Mucosa of rectum (tissue), 2 donors: Measurements from ENCODE around the gene OR4L1.
"Not testable (repeated sequence)": the region's sequence is repeated elsewhere in the genome, so short reads cannot be mapped to it uniquely, and the experiment has no call there.

Experiments
- H3K27ac ChIP-seq, 2 donors: one replicate each; pipeline ENCODE4 v1.7.0; 2013; ENCODE audit warnings: inconsistent platforms in 2 of 2, low read depth in 2 of 2, low read length in 2 of 2
- H3K27me3 ChIP-seq, 2 donors: one replicate each; pipeline ENCODE4 v1.7.0; 2013; ENCODE audit warnings: low read length in 2 of 2; ENCODE audit not compliant: control insufficient read depth in 2 of 2, insufficient read depth in 2 of 2
- H3K36me3 ChIP-seq, 2 donors: one replicate each; pipeline ENCODE4 v1.7.0; 2013; ENCODE audit warnings: low read length in 2 of 2; ENCODE audit not compliant: control insufficient read depth in 2 of 2, insufficient read depth in 2 of 2
- H3K4me1 ChIP-seq, 2 donors: one replicate each; pipeline ENCODE4 v1.7.0; 2013; ENCODE audit warnings: low read length in 2 of 2, mild to moderate bottlenecking in 1 of 2; ENCODE audit not compliant: control insufficient read depth in 2 of 2, insufficient read depth in 2 of 2
- H3K4me3 ChIP-seq, 2 donors: one replicate each; pipeline ENCODE4 v1.7.0; 2013; ENCODE audit warnings: low read length in 2 of 2
- H3K9ac ChIP-seq, 2 donors: one replicate each; pipeline ENCODE4 v1.7.0; 2013; ENCODE audit warnings: low read length in 2 of 2, low read depth in 1 of 2, mild to moderate bottlenecking in 1 of 2
- H3K9me3 ChIP-seq, 2 donors: one replicate each; pipeline ENCODE4 v1.7.0; 2013; ENCODE audit warnings: low read length in 2 of 2; ENCODE audit not compliant: control insufficient read depth in 2 of 2
- donor health status: healthy.
- donor health status: Normal muscosa, but diverticular disease.

OR4L1 gene, protein sequence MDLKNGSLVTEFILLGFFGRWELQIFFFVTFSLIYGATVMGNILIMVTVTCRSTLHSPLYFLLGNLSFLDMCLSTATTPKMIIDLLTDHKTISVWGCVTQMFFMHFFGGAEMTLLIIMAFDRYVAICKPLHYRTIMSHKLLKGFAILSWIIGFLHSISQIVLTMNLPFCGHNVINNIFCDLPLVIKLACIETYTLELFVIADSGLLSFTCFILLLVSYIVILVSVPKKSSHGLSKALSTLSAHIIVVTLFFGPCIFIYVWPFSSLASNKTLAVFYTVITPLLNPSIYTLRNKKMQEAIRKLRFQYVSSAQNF

DNA sequence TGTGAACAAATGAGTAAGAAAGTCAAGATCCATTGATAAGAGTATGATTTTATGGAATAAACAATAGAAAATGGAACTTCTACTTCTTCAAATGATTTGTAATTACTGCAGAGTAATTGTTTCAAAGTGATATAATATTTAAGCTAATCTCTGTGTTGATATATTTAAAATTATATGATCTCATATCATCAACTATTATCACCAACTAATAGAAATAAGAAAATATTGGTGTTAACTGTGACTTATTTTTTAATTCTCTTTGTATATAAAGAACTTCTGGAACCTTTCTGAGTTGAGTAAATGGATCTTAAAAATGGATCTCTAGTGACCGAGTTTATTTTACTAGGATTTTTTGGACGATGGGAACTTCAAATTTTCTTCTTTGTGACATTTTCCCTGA is at the start of gene OR4L1:
Gene OR4L1, plus strand, starts transcription at position 301 of the 400 bp plus-strand sequence. Its CDS starts 0 bp downstream, at position 301.
- no peaks in the 10 kb centered on the region for H3K36me3 ChIP-seq
- peaks cover 0 to 3% of the 10 kb centered on the region in 2 donors for H3K9me3 ChIP-seq
- H3K4me1 ChIP-seq: no peaks in the 10 kb centered on the region
- no peak within 1 kb of the TSS for H3K27ac ChIP-seq
- H3K4me3 ChIP-seq: no peak within 1 kb of the TSS
- H3K27me3 ChIP-seq: no peaks in the 10 kb centered on the region
- H3K9ac ChIP-seq: no peak within 1 kb of the TSS

DNA sequence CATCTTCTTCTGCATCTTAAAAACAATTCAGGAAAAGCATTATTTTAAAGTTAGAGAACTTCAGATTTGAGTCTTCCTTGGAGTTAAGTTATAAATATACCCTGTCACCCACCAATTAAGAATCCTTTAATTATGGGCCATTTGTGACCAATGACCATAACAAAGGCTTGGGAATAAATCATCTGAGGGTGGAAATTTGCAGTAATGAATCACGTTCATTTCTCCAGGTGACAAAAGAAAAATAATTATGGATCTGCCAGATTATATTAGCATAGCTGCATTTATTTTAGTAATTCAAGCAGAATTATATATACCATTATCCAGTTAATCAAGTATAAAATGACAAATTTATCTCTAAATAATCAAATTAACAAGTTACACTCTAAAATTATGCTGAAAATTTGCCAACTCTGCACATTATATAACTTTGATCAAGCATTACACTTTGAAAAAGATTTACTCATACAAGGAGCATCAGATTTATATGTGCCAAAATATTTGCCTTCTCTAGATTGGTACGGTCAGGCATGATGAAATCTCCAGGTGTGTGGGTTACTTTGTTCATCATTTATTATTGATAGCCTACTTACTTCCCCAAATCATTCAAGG is 40.5 kb upstream of the OR4L1 start, which contains the start of gene OR4K14:
Gene OR4K14, minus strand, starts transcription at position 51 of the 609 bp plus-strand sequence. CDS start 4,114 bp downstream, outside the sequence.
- Histone ChIP-seq H3K36me3 (no peaks in the 10 kb centered on the region), H3K27me3 (no peaks in the 10 kb centered on the region), H3K4me3 (no peak within 1 kb of the TSS), H3K9me3 (peaks cover 3 to 4% of the 10 kb centered on the region in 2 donors), H3K9ac (no peak within 1 kb of the TSS), H3K27ac (no peak within 1 kb of the TSS), H3K4me1 (no peaks in the 10 kb centered on the region)

DNA sequence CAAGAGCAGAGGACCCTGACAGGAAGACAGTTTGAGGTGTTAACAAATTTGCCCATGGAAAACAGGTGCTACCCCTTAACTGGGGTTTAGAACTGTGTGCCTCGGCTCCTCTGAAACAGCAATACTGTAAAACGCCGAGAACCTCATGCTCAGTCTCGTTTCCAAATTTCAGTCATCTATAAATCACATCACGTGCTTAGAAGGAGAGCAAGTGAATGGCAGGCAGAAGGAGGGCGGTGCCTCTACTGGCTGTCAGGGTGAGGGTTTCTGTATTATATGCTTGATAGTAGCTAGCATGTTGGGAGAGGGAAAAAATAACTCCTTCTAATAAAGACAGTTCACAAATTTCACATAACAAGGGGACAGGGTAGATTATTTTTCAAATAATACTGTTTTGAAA is 28.8 kb upstream of the OR4L1 start:
- H3K27me3 ChIP-seq: no peaks in the 10 kb centered on the region
- H3K27ac ChIP-seq: no peak overlapping the region
- no peak overlapping the region for H3K4me3 ChIP-seq
- no peaks in the 10 kb centered on the region for H3K9me3 ChIP-seq
- no peak overlapping the region for H3K9ac ChIP-seq
- no peaks in the 10 kb centered on the region for H3K4me1 ChIP-seq
- H3K36me3 ChIP-seq: no peaks in the 10 kb centered on the region

DNA sequence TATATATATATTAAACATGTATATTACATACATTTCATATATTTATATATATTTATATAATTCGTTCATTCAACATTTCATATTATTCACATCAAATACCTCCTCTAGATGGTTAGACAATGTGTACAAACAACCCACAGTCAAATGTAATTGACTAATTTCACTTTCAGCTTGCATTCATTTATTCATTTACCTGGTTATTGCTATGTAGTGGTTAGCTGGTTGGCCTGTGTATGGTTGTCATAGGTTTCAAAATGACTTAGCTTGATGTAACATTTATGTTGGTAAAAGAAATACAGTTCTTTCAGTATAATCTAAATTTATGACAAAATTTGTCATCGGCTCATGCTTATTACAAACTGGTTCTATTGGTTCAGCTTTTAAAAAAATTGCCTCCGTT is 24.4 kb upstream of the OR4L1 start:
- Histone ChIP-seq H3K9me3 (no peaks in the 10 kb centered on the region), H3K9ac (no peak overlapping the region), H3K27ac (no peak overlapping the region), H3K36me3 (no peaks in the 10 kb centered on the region), H3K4me3 (no peak overlapping the region), H3K4me1 (no peaks in the 10 kb centered on the region), H3K27me3 (no peaks in the 10 kb centered on the region)

DNA sequence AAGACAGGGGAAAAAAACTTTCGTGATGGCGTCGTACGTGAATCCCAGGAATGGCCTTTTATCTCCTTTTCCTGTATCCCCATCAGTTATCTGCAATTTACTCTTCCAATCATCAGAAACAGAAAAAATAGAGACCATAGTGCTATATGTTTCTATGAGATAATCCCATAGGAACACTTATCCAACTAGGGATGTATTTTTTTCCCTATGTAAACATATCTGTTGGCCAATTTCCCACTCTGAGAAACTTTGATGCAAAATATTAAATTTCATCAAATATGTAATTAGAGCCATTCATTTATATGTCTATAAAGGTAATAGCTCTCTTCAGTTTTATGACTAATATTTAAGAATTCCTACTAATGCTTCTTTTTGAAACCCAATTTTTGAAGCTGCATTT is 23.9 kb upstream of the OR4L1 start, which contains the start of gene OR4K13:
Gene OR4K13, minus strand, starts transcription at position 101 of the 400 bp plus-strand sequence. CDS start 1,280 bp downstream, outside the sequence.
- H3K9me3 ChIP-seq: no peaks in the 10 kb centered on the region
- H3K4me1 ChIP-seq: no peaks in the 10 kb centered on the region
- H3K27ac ChIP-seq: no peak within 1 kb of the TSS
- no peaks in the 10 kb centered on the region for H3K36me3 ChIP-seq
- no peak within 1 kb of the TSS for H3K4me3 ChIP-seq
- H3K9ac ChIP-seq: no peak within 1 kb of the TSS
- H3K27me3 ChIP-seq: no peaks in the 10 kb centered on the region

DNA sequence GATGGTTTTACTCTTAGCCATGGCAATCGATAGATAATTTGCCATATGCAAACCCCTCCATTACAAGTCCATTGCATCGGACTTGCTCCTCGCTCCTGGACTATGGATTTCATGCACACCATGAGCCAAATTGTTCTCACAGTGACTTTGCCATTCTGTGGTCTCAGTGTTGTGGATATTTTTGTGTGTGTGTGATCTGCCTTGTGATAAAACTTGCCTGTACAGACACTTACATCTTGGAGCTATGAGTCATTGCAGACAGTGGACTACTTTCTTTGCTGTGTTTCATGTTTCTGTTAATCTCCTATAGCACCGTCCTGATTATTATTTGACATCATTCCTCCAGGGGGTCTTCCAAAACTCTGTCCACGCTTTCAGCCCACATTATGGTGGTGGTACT is 15.6 kb upstream of the OR4L1 start:
- H3K4me3 ChIP-seq: no peak overlapping the region
- no peaks in the 10 kb centered on the region for H3K36me3 ChIP-seq
- no peak overlapping the region for H3K9ac ChIP-seq
- peaks cover 0 to 3% of the 10 kb centered on the region in 2 donors for H3K9me3 ChIP-seq
- H3K27me3 ChIP-seq: no peaks in the 10 kb centered on the region
- no peak overlapping the region for H3K27ac ChIP-seq
- H3K4me1 ChIP-seq: no peaks in the 10 kb centered on the region

DNA sequence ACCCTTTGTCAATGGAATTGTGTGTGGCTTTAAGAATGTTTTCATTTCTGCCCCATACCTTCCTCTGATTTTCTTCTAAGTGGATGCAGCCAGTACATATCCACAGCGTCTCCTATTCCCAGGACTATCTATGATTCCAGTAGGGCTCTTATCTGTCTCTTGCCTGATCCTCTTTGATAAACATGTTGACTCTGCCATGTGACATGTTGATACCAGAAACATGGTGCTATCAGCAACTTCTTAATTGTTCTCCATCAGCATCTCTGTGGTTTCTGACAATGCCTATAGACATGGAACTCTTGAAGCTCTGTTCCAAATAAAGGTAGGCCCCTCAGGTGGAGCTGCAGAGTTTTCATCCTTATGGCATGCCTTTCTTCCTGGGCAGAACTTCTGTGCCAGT is 11.6 kb upstream of the OR4L1 start:
- no peaks in the 10 kb centered on the region for H3K4me1 ChIP-seq

DNA sequence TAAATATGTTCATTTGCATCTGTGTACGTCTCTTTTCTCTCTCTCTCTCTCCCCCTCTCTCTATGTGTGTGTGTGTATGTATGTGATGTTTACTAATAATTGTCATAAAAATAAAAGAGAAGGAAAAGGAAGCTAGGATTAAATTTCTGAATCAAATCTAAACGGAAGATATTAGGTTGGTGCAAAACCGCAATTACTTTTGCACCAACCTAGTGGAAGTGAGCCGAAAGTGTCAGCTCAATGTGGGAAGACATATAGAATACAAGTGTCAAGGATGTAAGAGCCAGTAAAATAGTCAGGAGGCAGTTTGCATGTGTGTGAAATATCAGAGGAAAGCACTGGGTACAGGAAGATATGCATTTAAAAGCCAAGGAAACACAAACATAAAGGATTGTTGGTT is 32.2 kb downstream of the OR4L1 start:
- Histone ChIP-seq H3K4me1 (no peaks in the 10 kb centered on the region), H3K9ac (no peak overlapping the region), H3K27ac (no peak overlapping the region), H3K36me3 (no peaks in the 10 kb centered on the region), H3K4me3 (no peak overlapping the region), H3K9me3 (no peaks in the 10 kb centered on the region), H3K27me3 (no peaks in the 10 kb centered on the region)

More for the DNA sequence above, 11.6 kb upstream of the OR4L1 start:
- H3K27me3 ChIP-seq: no peaks in the 10 kb centered on the region
- H3K36me3 ChIP-seq: no peaks in the 10 kb centered on the region
- H3K4me3 ChIP-seq: no peak overlapping the region
- H3K9me3 ChIP-seq: peaks cover 2 to 3% of the 10 kb centered on the region in 2 donors
- H3K27ac ChIP-seq: no peak overlapping the region
- H3K9ac ChIP-seq: no peak overlapping the region

DNA sequence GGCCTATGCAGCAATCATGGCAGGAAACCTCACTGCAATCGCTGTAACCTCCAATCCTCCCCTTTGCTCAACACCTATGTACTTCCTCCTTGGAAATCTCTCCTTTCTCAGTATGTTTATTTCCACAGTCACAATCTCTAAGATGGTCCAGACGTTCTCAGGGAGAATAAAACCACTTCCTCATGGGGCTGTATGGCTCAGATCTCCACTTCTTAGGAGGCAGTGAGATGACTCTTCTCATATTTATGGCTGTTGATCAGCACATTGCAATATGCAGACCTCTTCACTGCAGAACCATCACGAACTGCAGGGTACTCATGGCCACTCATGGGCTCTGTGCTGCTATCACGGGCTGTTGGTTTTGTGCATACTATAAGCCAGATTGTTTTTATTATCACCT is 33.6 kb downstream of the OR4L1 start:
- no peak overlapping the region for H3K27ac ChIP-seq
- no peaks in the 10 kb centered on the region for H3K36me3 ChIP-seq
- no peaks in the 10 kb centered on the region for H3K4me1 ChIP-seq
- no peaks in the 10 kb centered on the region for H3K27me3 ChIP-seq
- no peaks in the 10 kb centered on the region for H3K9me3 ChIP-seq
- no peak overlapping the region for H3K4me3 ChIP-seq
- H3K9ac ChIP-seq: no peak overlapping the region

DNA sequence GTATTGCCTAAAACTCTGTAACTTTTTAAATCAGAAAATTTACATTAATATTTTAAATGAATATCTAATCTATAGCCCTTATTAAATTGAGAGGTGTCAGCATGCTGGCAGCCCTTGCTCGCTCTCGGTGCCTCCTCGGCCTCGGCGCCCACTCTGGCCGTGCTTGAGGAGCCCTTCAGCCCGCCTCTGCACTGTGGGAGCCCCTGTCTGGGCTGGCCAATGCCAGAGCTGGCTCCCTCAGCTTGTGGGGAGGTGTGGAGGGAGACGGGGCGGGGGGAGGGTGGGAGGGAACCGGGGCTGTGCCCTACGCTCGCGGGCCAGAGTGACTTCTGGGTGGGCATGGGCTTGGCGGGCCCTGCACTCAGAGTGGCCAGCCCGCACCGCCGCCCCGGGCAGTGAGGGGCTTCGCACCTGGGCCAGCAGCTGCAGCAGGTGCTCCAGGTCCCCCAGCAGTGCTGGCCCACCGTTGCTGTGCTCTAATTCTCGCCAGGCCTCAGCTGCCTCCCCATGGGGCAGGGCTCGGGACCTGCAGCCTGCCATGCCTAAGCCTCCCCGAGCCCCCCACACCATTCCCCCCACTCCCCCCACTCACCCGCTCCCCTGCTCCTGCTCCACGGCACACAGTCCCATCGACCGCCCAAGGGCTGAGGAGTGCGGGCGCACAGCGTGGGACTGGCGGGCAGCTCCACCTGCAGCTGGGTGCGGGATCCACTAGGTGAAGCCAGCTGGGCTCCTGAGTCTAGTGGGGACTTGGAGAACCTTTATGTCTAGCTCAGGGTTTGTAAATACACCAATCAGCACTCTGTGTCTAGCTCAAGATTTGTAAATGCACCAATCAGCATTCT is 39.3 kb downstream of the OR4L1 start:
- not testable (repeated sequence) for H3K4me1 ChIP-seq, H3K27me3 ChIP-seq

More for the DNA sequence above, 39.3 kb downstream of the OR4L1 start:
- H3K4me3 ChIP-seq, H3K9ac ChIP-seq, H3K9me3 ChIP-seq, H3K36me3 ChIP-seq, H3K27ac ChIP-seq: not testable (repeated sequence)
